Activated T-cell treated with anti-CD3 and anti-CD28 coated beads for 24 hours (primary cell): ENCODE data around the gene SLC35E2B.
A peak's percentile ranks its signal among the peaks of the same experiment; 100 is the strongest.
"Not testable (repeated sequence)": the region's sequence is repeated elsewhere in the genome, so short reads cannot be mapped to it uniquely, and the experiment has no call there.

Experiments used
- DNase-seq: peaks from one replicate; pipeline ENCODE4 v3.0.0-alpha.2; 2020; ENCODE audit warnings: low read depth

The SLC35E2B gene

GRCh38 chr1:1674806-1675205, 17.8 kb downstream of the SLC35E2B start:
- not testable (repeated sequence) for DNase-seq

GRCh38 chr1:1672181-1672965, 20.2 kb downstream of the SLC35E2B start:
- no peak for DNase-seq

GRCh38 chr1:1671365-1672119, 21.1 kb downstream of the SLC35E2B start:
- DNase-seq, result no peak

GRCh38 chr1:1670866-1671265, 21.7 kb downstream of the SLC35E2B start:
- no peak for DNase-seq

GRCh38 chr1:1669468-1670440, 22.8 kb downstream of the SLC35E2B start:
- DNase-seq, result no peak

GRCh38 chr1:1666526-1666925, 26.1 kb downstream of the SLC35E2B start:
- DNase-seq, result no peak

GRCh38 chr1:1665815-1666251, 26.8 kb downstream of the SLC35E2B start:
- DNase-seq, result no peak

- no peak for DNase-seq
These were observed 27.4 kb downstream of the SLC35E2B start for GRCh38 chr1:1664941-1665814.

GRCh38 chr1:1664318-1664717, 28.3 kb downstream of the SLC35E2B start:
- not testable (repeated sequence) for DNase-seq

- DNase-seq, result not testable (repeated sequence)
These were observed 29.6 kb downstream of the SLC35E2B start for GRCh38 chr1:1662830-1663560.

GRCh38 chr1:1662392-1662791, 30.2 kb downstream of the SLC35E2B start:
- not testable (repeated sequence) for DNase-seq

GRCh38 chr1:1658583-1659549, 33.7 kb downstream of the SLC35E2B start, which contains the start of gene CDK11B:
CDK11B (minus strand) TSS chr1:1659004; CDS start chr1:1657485, 1,519 bp downstream.
- peak; percentile 100 for DNase-seq

- not testable (repeated sequence) for DNase-seq
These were observed 44.3 kb downstream of the SLC35E2B start for GRCh38 chr1:1648265-1648664.

GRCh38 chr1:1647567-1648241, 44.9 kb downstream of the SLC35E2B start:
- DNase-seq, result not testable (repeated sequence)

- DNase-seq, result not testable (repeated sequence)
These were observed 46.3 kb downstream of the SLC35E2B start for GRCh38 chr1:1646326-1646725.

- DNase-seq, result not testable (repeated sequence)
These were observed 51.7 kb downstream of the SLC35E2B start for GRCh38 chr1:1640711-1641461.

GRCh38 chr1:1640081-1640480, 52.5 kb downstream of the SLC35E2B start:
- not testable (repeated sequence) for DNase-seq
